A549 (cell line): ENCODE measurements around the gene TMEM135. TPM values are rescaled to one million over a fixed set of nuclear protein-coding genes. Genes with fewer than 3 reads are reported as not detected.

Experiments used
- ATAC-seq, 2 experiments: fragments of 200-7000 bp in 1 of 2; fragments of >200 bp in 1 of 2; cut with Nextera tagmentation in 1 of 2; cut with Tn5 transposase in 1 of 2; 3 replicates each; pipeline versions ENCODE4 v1.8.0 to v1.9.1; 2018 to 2020; ENCODE audit warnings: mild to moderate bottlenecking in 1 of 2, moderate library complexity in 1 of 2
- CTCF ChIA-PET: fragments of 300-600 bp; sonication (Branson Sonifier 250); formaldehyde crosslinking; extraction: SDS; loops from one replicate; lab custom pipeline; 2021; ENCODE audit warnings: antibody characterized with exemption, inconsistent platforms; lab: Yijun Ruan, JAX
- POLR2A ChIA-PET: fragments of 350-600 bp; formaldehyde crosslinking; extraction: SDS; loops from one replicate; lab custom pipeline; 2021; ENCODE audit warnings: antibody characterized with exemption, inconsistent platforms; lab: Yijun Ruan, JAX
- DNase-seq, 2 experiments: peaks; one replicate each; pipeline versions ENCODE4 v3.0.0 to v3.0.0-alpha.2; 2011 to 2016; ENCODE audit warnings: low read depth in 1 of 2, low spot score in 1 of 2
- FAIRE-seq: peaks from 2 replicates; lab custom pipeline; 2011; peaks lifted over from hg19 to GRCh38; lab: Jason Lieb, UNC
- H3K27ac ChIP-seq, 2 experiments: fragments of >200 bp; sonication (Bioruptor Twin); formaldehyde crosslinking; 3 replicates each; pipeline ENCODE4 v1.5.1; 2016 to 2017
- H3K4me1 ChIP-seq: fragments of >200 bp; sonication (Bioruptor Twin); formaldehyde crosslinking; 3 replicates; pipeline ENCODE4 v1.6.1; 2016
- H3K4me2 ChIP-seq: fragments of >200 bp; sonication (Bioruptor Twin); formaldehyde crosslinking; 3 replicates; pipeline ENCODE4 v1.6.1; 2016
- H3K4me3 ChIP-seq: fragments of >200 bp; sonication (Bioruptor Twin); formaldehyde crosslinking; 3 replicates; pipeline ENCODE4 v1.5.1; 2016
- H3K9me3 ChIP-seq: fragments of >200 bp; sonication (Bioruptor Twin); formaldehyde crosslinking; 3 replicates; pipeline ENCODE4 v1.6.1; 2016
- BCL3 ChIP-seq: fragments of >200 bp; sonication (Bioruptor Twin); formaldehyde crosslinking; IDR thresholded peaks from 3 replicates; pipeline ENCODE4 v1.6.1; 2016
- BHLHE40 ChIP-seq: IDR thresholded peaks from 2 replicates; pipeline ENCODE4 v1.6.1; 2012; ENCODE audit warnings: low read depth, low read length, inconsistent platforms
- CBX2 ChIP-seq: fragments of 200-600 bp; sonication (generic); IDR thresholded peaks from 2 replicates; pipeline ENCODE4 v1.6.1; 2016; ENCODE audit warnings: low read depth, mild to moderate bottlenecking, borderline replicate concordance
- CBX8 ChIP-seq: fragments of 200-600 bp; sonication (generic); IDR thresholded peaks from 2 replicates; pipeline ENCODE4 v1.6.1; 2016
- CEBPB ChIP-seq, 2 experiments: fragments of >200 bp in 1 of 2; sonication (Bioruptor Twin) in 1 of 2; formaldehyde crosslinking in 1 of 2; IDR thresholded peaks; 2 replicates each; pipeline ENCODE4 v1.6.1; 2012 to 2016
- CTCF ChIP-seq: fragments of >200 bp; sonication (Bioruptor Twin); formaldehyde crosslinking; IDR thresholded peaks from 3 replicates; pipeline ENCODE4 v1.5.1; 2016
- E2F6 ChIP-seq: IDR thresholded peaks from 2 replicates; pipeline ENCODE4 v1.6.1; 2012; ENCODE audit warnings: low read depth, borderline replicate concordance
- EHF ChIP-seq: fragments of 250-450 bp; sonication (Bioruptor Pico); IDR thresholded peaks from 2 replicates; pipeline ENCODE4 v1.5.0; 2020; ENCODE audit warnings: mild to moderate bottlenecking
- ELK1 ChIP-seq: fragments of 150-350 bp; IDR thresholded peaks from 2 replicates; pipeline ENCODE4 v1.6.1; 2014; ENCODE audit warnings: low read depth, mild to moderate bottlenecking, low read length
- FOXS1 ChIP-seq: fragments of 250-450 bp; sonication (Bioruptor Pico); IDR thresholded peaks from 2 replicates; pipeline ENCODE4 v1.5.0; 2020; ENCODE audit warnings: mild to moderate bottlenecking, moderate library complexity
- HMGXB4 ChIP-seq: fragments of 250-450 bp; sonication (Bioruptor Pico); IDR thresholded peaks from 2 replicates; pipeline ENCODE4 v1.5.0; 2021; ENCODE audit warnings: mild to moderate bottlenecking, moderate library complexity, borderline replicate concordance
- NFE2L2 ChIP-seq: fragments of 150-350 bp; conservative IDR thresholded peaks from 2 replicates; pipeline ENCODE4 v1.6.1; 2014; ENCODE audit warnings: low read length
- NPAS2 ChIP-seq: fragments of 250-450 bp; sonication (Bioruptor Pico); IDR thresholded peaks from 2 replicates; pipeline ENCODE4 v1.8.0; 2022; ENCODE audit warnings: mild to moderate bottlenecking, moderate library complexity, borderline replicate concordance
- RAD21 ChIP-seq, 2 experiments: fragments of >200 bp in 1 of 2; sonication (Bioruptor Twin) in 1 of 2; formaldehyde crosslinking in 1 of 2; IDR thresholded peaks in 1 of 2; conservative IDR thresholded peaks in 1 of 2; 2 replicates in 1 of 2; 3 replicates in 1 of 2; pipeline ENCODE4 v1.6.1; 2012 to 2018; ENCODE audit warnings: inconsistent platforms in 1 of 2
- RCOR1 ChIP-seq: fragments of 150-350 bp; IDR thresholded peaks from 2 replicates; pipeline ENCODE4 v1.6.1; 2014; ENCODE audit warnings: antibody characterized with exemption, low read length, low read depth
- RFX5 ChIP-seq: fragments of 450-650 bp; IDR thresholded peaks from 2 replicates; pipeline ENCODE4 v1.7.1; 2014; ENCODE audit warnings: antibody characterized with exemption, mild to moderate bottlenecking, moderate library complexity
- SMC3 ChIP-seq: fragments of >200 bp; sonication (Bioruptor Twin); formaldehyde crosslinking; IDR thresholded peaks from 3 replicates; pipeline ENCODE4 v1.6.1; 2018; ENCODE audit warnings: inconsistent platforms
- SREBF2 ChIP-seq: fragments of 450-650 bp; IDR thresholded peaks from 2 replicates; pipeline ENCODE4 v1.6.1; 2014; ENCODE audit warnings: mild to moderate bottlenecking, moderate library complexity
- ZNF302 ChIP-seq: fragments of 250-450 bp; sonication (Bioruptor Pico); IDR thresholded peaks from 2 replicates; pipeline ENCODE4 v1.9.0; 2021; ENCODE audit warnings: inconsistent platforms, mild to moderate bottlenecking, moderate library complexity
- ZSCAN20 ChIP-seq: fragments of 250-450 bp; sonication (Bioruptor Pico); IDR thresholded peaks from 2 replicates; pipeline ENCODE4 v1.8.0; 2022; ENCODE audit warnings: mild to moderate bottlenecking, moderate library complexity
- WGBS: methylation state at CpG from one replicate; pipeline ENCODE4 v1.1.6; 2017; ENCODE audit errors: missing lambda C conversion rate; 5-methylcytosine and 5-hydroxymethylcytosine counted together
- polyA plus RNA-seq, 4 experiments: library from polyadenylated mRNA; depleted of rRNA in 3 of 4; stranded (reverse); fragments of >200 nt; fragmentation: RNase III in 1 of 4; extraction: RNeasy Plus Mini Kit Qiagen cat#74134 plus additional on column Dnase treatment in 1 of 4; gene quantifications; 2 replicates in 3 of 4; 3 replicates in 1 of 4; pipeline ENCODE4 v1.2.3, GENCODE V29; 2011 to 2017

The TMEM135 gene
- polyA plus RNA-seq, 2 of the 4 experiments (the other 2 are of a cell fraction): 18.4 to 18.5 TPM

- H3K27ac ChIP-seq: no peak overlapping the region
- POLR2A ChIA-PET: no interaction called here
- no peak for TF ChIP-seq CBX8
- no peak for TF ChIP-seq SREBF2
- TF ChIP-seq RCOR1: no peak
- no peak for TF ChIP-seq EHF (CRISPR knock-in tag)
- no peak for TF ChIP-seq RAD21 (conservative IDR thresholded peaks at IDR 0.05 in 1 of 2, IDR thresholded peaks at IDR 0.05 in 1 of 2)
- no peak for TF ChIP-seq FOXS1 (CRISPR knock-in tag)
- no peak for TF ChIP-seq HMGXB4 (CRISPR knock-in tag)
- TF ChIP-seq CEBPB (IDR thresholded peaks at IDR 0.05): no peak
- no peak for TF ChIP-seq BHLHE40
- TF ChIP-seq RFX5: no peak
- no peak for TF ChIP-seq E2F6
- TF ChIP-seq BCL3: no peak
- no peak for TF ChIP-seq CBX2
- TF ChIP-seq NPAS2 (CRISPR knock-in tag): no peak
- TF ChIP-seq SMC3: no peak
- no peak for TF ChIP-seq ELK1
- TF ChIP-seq ZSCAN20 (CRISPR knock-in tag): no peak
- TF ChIP-seq, all 56 proteins: peak for 0
- Histone ChIP-seq H3K4me2 (no peak overlapping the region), H3K4me3 (no peak overlapping the region), H3K4me1 (no peaks in the 10 kb centered on the region), H3K9me3 (no peaks in the 10 kb centered on the region)
- DNase-seq (no peak), ATAC-seq (no peak), FAIRE-seq (no peak)
- CTCF ChIA-PET: interaction anchor here (0.7 to 5.3 kb wide), 16 partner anchors 10 to 1131 kb away, joined by 3 to 97 read pairs (median 5); no protein-coding TSS in a partner anchor
- 46% methylated on average over 2 of the region's 2 CpGs for WGBS
Measured at GRCh38 chr11:87351676-87352075, 313.9 kb downstream of the TMEM135 start.

- Histone ChIP-seq H3K4me2 (peak overlapping the region; percentile 36), H3K27ac (no peak overlapping the region), H3K9me3 (no peaks in the 10 kb centered on the region), H3K4me3 (no peak overlapping the region), H3K4me1 (no peaks in the 10 kb centered on the region)
- ATAC-seq: peak; percentile 94 to 99
- ChIA-PET POLR2A (no interaction called here), CTCF (interaction anchor here (0.5 to 5.3 kb wide), 22 partner anchors 13 to 1534 kb away, joined by 3 to 97 read pairs (median 4); no protein-coding TSS in a partner anchor)
- TF ChIP-seq SMC3 (peak; percentile 87), CTCF (peak; percentile 96), RAD21 (conservative IDR thresholded peaks at IDR 0.05 in 1 of 2, IDR thresholded peaks at IDR 0.05 in 1 of 2) (peak; percentile 93 to 96), NFE2L2 (peak; percentile 50; the same call in 1 of the 2 replicates), ZNF302 (CRISPR knock-in tag) (no peak)
- peak; percentile 74 to 79 for DNase-seq
- FAIRE-seq: no peak
- 25% methylated on average over 19 of the region's 26 CpGs for WGBS
Measured at GRCh38 chr11:87352759-87353707, 315.3 kb downstream of the TMEM135 start.
